Measurements from ENCODE around the gene SPATA13.

SPATA13 gene

DNA sequence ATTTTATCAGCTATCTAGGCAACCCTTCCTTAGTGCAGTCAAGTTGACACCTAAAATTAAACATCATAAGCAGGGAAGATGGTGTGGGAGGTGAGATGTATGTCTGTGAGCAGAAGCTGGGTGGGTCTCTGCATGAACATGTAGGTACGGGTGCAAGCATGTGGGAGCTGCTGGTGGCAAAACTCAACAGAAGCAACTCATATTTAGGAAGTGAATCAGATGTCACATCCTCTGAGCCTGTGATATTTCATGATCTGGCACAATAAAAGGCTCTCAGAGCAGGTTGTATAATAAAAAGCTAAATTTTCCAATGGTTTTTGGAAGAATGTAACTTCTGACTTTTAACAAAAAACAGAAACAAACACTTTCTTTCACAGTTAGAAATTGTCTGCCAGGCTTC is 193.2 kb downstream of the SPATA13 start:
- DNase-seq (ENCODE audit: low read depth in 2 of 2, low spot score in 1 of 2), result no peak

DNA sequence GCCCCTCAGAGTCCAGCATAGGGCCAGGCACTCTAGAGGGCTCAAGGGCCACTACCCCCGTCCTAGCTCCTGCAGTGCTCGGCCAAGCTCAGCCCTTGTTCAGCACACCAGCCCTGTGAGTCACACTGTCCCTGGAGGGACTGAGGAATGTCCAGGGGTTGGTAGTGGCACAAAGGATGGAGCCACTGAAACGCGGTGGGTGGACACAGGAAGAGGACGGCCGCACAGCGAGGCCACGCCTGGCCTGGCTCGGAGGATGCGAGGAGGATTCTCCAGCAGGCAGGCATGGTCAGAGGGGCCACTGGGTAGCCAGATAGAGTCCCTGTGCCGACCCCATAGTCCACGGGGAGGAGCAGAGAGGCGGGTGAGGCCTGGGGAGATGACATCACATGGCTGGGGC is 194.6 kb downstream of the SPATA13 start:
- no peak for DNase-seq (ENCODE audit: low read depth in 2 of 2, low spot score in 1 of 2)

DNA sequence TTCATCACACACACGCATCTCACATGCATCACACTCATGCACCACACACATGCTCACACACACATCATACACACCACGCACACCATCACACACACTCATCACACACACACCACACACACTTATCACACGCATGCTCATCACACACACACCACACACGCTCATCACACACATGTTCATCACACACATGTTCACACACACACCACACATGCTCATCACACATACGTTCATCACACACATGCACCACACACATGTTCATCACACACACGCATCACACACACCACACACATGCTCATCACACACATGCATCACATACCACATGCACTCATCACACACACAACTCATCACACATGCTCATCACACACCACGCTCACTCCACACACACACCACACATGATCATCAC is 195.8 kb downstream of the SPATA13 start:
- no peak for DNase-seq (ENCODE audit: low read depth in 2 of 2, low spot score in 1 of 2)
